H1 (cell line): ENCODE results near the gene HOMER2. TPM values are rescaled to one million over a fixed set of nuclear protein-coding genes. Genes with fewer than 3 reads are reported as not detected.

ENCODE experiments used
- CBX5 ChIP-seq: fragments of 300-800, 300-1000 bp; sonication (generic); IDR thresholded peaks from 2 replicates; pipeline ENCODE4 v1.7.1; 2016; ENCODE audit warnings: antibody characterized with exemption, low read length, low read depth
- EZH2 ChIP-seq: fragments of 200-600 bp; sonication (generic); IDR thresholded peaks from 2 replicates; pipeline ENCODE4 v1.7.1; 2012; ENCODE audit warnings: low read depth, mild to moderate bottlenecking, moderate library complexity, low read length, inconsistent platforms; ENCODE audit not compliant: severe bottlenecking
- GTF2F1 ChIP-seq: IDR thresholded peaks from 2 replicates; pipeline ENCODE4 v1.6.1; 2012; ENCODE audit warnings: low read depth, low read length, improper control_type of control experiment, borderline replicate concordance
- TAF1 ChIP-seq: IDR thresholded peaks from 2 replicates; pipeline ENCODE4 v1.6.1; 2011; ENCODE audit warnings: mild to moderate bottlenecking, low read depth, low read length
- TAF7 ChIP-seq: optimal IDR thresholded peaks from 2 replicates; pipeline ENCODE3; 2011; ENCODE audit warnings: low read depth, mild to moderate bottlenecking, inconsistent platforms, low read length, moderate library complexity, borderline replicate concordance
- TBP ChIP-seq: IDR thresholded peaks from 2 replicates; pipeline ENCODE4 v1.6.1; 2011; ENCODE audit warnings: low read depth, low read length, improper control_type of control experiment
- polyA plus RNA-seq, 7 experiments: library from polyadenylated mRNA; depleted of rRNA in 3 of 7; stranded (reverse) in 5 of 7; unstranded in 2 of 7; fragments of >200 nt in 5 of 7; fragments of 200-250 nt in 2 of 7; gene quantifications; 1 replicate in 5 of 7; 2 replicates in 1 of 7; 4 replicates in 1 of 7; pipeline versions ENCODE4 v1.2.1 to v1.2.3, GENCODE V29; 2011 to 2013; ENCODE audit warnings: missing spikeins in 2 of 7, mixed read lengths in 2 of 7
- total RNA-seq: library from RNA; stranded (reverse); fragmentation: NEBNext Ultra II Directional; extraction: Animal tissue kit (Norgen Biotek cat#: 25700); gene quantifications from 2 replicates; pipeline ENCODE4 v1.2.1, GENCODE V29; 2021
- TF ChIP-seq, protein P1 (sequence below): IDR thresholded peaks from 2 replicates; pipeline ENCODE4 v1.6.1; 2012; ENCODE audit warnings: inconsistent platforms

HOMER2 gene
- total and polyA plus RNA-seq, 2 of the 8 experiments (the other 6 are each of a cell fraction or from before 2014, with no cell fraction given) = 12.5 to 27.6 TPM

- TF ChIP-seq GTF2F1 (no peak), TAF7 (no peak), TAF1 (no peak), CBX5 (no peak), EZH2 (no peak), TBP (no peak)
- TF ChIP-seq, protein P1, sequence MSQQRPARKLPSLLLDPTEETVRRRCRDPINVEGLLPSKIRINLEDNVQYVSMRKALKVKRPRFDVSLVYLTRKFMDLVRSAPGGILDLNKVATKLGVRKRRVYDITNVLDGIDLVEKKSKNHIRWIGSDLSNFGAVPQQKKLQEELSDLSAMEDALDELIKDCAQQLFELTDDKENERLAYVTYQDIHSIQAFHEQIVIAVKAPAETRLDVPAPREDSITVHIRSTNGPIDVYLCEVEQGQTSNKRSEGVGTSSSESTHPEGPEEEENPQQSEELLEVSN = no peak
These were observed 17.7 kb upstream of the HOMER2 start (continued) for GRCh38 chr15:82970078-82970686.
